ENCODE measurements around the gene ACOX3.
"Not testable (repeated sequence)": the region's sequence is repeated elsewhere in the genome, so short reads cannot be mapped to it uniquely, and the experiment has no call there.

Gene ACOX3

GRCh38 chr4:8428288-8429097 is 12.0 kb downstream of the ACOX3 start:
- DNase-seq: peak; percentile 18

GRCh38 chr4:8427761-8428287 is 12.7 kb downstream of the ACOX3 start:
- no peak for DNase-seq

GRCh38 chr4:8427262-8427661 is 13.3 kb downstream of the ACOX3 start:
- DNase-seq: no peak

GRCh38 chr4:8422786-8423185 is 17.7 kb downstream of the ACOX3 start:
- DNase-seq: no peak

DNA sequence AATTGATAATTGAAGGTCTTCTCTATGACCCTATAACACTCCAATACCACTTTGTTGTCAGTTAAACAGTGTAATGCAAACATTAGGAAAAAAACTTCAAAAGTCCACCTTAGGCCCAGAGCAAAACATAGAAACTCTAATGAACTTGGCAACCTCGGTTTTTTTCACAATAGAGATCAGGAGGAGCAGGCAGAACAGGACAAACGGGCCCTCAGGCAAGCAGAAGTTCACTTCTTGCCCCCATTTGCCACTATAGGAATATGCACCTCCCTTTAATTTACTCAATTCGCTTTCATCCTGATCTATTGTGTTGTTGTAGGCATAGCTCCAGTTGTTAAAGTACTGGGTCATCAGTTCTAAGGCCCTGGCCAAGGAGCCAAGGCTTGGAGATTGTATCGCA is 18.2 kb downstream of the ACOX3 start:
- no peak for DNase-seq

DNA sequence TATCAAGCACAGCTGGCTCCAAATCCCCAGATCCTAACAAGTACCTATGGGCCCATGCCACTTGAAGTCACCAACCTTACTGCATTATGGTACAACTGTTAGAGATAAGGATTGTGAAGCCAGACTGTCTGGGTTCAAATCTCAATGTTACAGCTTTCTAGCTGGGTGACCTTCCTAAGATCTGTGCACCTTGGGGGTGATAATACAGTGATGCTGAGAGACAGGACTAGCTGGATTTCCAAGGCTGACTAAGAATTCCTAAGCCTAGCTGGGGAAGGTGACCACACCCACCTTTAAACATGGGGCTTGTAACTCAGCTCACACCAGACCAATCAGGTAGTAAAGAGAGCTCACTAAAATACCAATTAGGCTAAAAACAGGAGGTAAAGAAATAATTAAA is 20.4 kb downstream of the ACOX3 start:
- DNase-seq: not testable (repeated sequence)

GRCh38 chr4:8419222-8420041 is 21.1 kb downstream of the ACOX3 start:
- DNase-seq: no peak

- no peak for DNase-seq
Observed at GRCh38 chr4:8417071-8417614, 23.4 kb downstream of the ACOX3 start.

GRCh38 chr4:8414377-8414776 is 26.1 kb downstream of the ACOX3 start:
- DNase-seq: no peak

DNA sequence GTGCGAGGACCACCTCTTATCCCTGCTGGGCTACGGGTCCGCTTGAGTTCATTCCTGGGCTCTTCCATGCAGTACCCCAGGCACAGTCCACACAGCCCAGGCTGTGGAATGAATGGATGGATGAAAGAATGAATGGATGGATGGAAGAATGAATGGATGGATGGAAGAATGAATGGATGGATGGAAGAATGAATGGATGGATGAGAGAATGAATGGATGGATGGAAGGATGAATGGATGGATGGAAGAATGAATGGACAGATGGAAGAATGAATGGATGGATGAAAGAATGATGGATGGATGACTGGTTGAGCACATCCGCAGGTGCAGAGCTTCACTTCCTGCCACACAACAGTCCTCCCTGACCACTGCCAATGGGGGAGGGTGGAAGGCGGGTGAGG is 28.2 kb downstream of the ACOX3 start:
- DNase-seq: no peak

- no peak for DNase-seq
Observed at GRCh38 chr4:8411351-8412180, 29.0 kb downstream of the ACOX3 start.

GRCh38 chr4:8410641-8411271 is 29.8 kb downstream of the ACOX3 start:
- no peak for DNase-seq

GRCh38 chr4:8410066-8410625 is 30.4 kb downstream of the ACOX3 start:
- no peak for DNase-seq

- no peak for DNase-seq
Observed at GRCh38 chr4:8409264-8410065, 31.1 kb downstream of the ACOX3 start.

GRCh38 chr4:8407756-8408155 is 32.8 kb downstream of the ACOX3 start:
- DNase-seq: no peak

DNA sequence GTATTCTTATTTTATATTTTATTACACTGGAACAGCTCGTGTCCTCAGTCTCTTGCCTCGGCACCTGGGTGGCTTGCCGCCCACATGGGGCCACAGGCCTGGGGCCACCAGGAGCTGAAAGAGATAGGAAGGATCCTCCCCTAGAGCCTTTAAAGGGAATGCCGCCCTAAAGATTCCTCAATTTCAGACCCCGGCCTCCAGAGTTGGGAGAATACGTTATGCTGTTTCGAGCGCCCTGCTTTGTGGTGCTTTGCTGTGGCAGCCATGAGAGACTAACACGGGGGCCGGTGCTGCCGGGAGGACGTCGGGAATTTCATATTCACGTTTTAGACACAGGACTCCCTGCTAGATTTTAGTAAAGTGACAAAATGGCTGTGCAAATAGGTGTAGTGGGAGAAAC is 33.2 kb downstream of the ACOX3 start:
- no peak for DNase-seq

DNA sequence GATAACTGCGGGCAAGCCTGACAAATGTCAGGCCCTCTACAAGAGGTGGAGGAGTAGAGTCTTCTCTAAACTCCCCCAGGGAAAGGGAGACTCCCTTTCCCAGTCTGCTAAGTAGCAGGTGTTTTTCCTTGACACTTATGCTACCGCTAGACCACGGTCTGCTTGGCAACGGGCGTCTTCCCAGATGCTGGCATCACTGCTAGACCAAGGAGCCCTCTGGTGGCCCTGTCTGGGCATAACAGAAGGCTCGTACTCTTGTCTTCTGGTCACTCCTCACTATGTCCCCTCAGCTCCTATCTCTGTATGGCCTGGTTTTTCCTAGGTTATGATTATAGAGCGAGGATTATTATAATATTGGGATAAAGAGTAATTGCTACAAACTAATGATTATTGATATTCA is 33.6 kb downstream of the ACOX3 start:
- DNase-seq: not testable (repeated sequence)

- DNase-seq: no peak
Observed at GRCh38 chr4:8405516-8405875, 35.0 kb downstream of the ACOX3 start.

GRCh38 chr4:8404791-8405515 is 35.6 kb downstream of the ACOX3 start:
- no peak for DNase-seq

- DNase-seq: no peak
Observed at GRCh38 chr4:8403976-8404375, 36.5 kb downstream of the ACOX3 start.
